Hematopoietic multipotent progenitor cell treated with erythropoietin and hydrocortisone succinate and interleukin-3 and kit ligand, for 8 days (in vitro differentiated cells): ENCODE results near the gene ZNRF3.
"Not testable (repeated sequence)": the region's sequence is repeated elsewhere in the genome, so short reads cannot be mapped to it uniquely, and the experiment has no call there.

Experiments used
- DNase-seq: peaks from one replicate; pipeline ENCODE4 v3.0.0-alpha.2; 2015

The ZNRF3 gene

DNA sequence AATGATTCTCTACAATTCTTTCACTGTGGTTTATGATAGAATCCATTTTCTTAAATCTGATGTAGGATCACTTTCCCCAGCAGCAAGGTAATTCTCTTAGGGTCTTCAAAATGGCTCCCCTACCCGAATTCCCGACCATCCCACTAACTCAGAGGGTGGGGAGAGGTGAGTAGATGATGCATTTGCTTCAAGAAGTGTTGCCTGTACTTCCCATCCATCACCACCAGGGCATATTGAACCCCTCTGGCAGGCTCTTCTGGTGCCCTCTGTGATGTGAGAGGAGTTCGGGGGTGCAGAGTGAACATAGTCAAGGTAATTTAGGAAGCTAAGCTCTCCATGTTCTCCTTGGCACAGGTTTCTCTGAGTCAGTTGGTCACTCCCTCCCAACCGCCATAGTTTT is 52.3 kb downstream of the ZNRF3 start:
- DNase-seq = peak; percentile 24

GRCh38 chr22:28936200-28936599 is 52.8 kb downstream of the ZNRF3 start:
- DNase-seq = no peak

- DNase-seq = no peak
These were observed 54.0 kb downstream of the ZNRF3 start for GRCh38 chr22:28937206-28938025.

- DNase-seq = no peak
These were observed 55.0 kb downstream of the ZNRF3 start for GRCh38 chr22:28938286-28938833.

DNA sequence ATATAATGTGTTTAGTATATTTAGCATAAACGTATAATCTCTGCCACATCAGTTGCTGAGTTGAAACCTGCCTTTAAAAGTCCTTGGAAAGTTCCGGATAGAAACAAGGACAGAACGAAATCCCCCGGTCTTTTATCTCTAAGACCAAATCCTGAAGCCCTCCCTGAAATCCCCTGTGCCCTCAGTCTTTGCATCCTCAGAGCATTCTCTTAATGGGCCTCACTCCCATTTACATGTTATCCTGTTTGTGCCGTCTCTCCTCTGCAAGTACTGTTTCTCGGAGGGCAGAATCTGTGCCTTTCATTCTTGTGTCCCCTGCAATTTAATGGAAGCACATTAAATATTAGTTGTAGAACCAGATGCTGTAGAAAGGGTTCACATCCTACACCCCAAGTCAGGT is 56.0 kb downstream of the ZNRF3 start:
- DNase-seq = no peak

GRCh38 chr22:28939932-28940331 is 56.6 kb downstream of the ZNRF3 start:
- no peak for DNase-seq

GRCh38 chr22:28940441-28940840 is 57.1 kb downstream of the ZNRF3 start:
- no peak for DNase-seq

GRCh38 chr22:28942333-28942732 is 59.0 kb downstream of the ZNRF3 start:
- DNase-seq = no peak

- DNase-seq = no peak
These were observed 59.6 kb downstream of the ZNRF3 start for GRCh38 chr22:28942801-28943500.

GRCh38 chr22:28943501-28943879 is 60.1 kb downstream of the ZNRF3 start:
- no peak for DNase-seq

GRCh38 chr22:28947125-28947524 is 63.8 kb downstream of the ZNRF3 start:
- no peak for DNase-seq

DNA sequence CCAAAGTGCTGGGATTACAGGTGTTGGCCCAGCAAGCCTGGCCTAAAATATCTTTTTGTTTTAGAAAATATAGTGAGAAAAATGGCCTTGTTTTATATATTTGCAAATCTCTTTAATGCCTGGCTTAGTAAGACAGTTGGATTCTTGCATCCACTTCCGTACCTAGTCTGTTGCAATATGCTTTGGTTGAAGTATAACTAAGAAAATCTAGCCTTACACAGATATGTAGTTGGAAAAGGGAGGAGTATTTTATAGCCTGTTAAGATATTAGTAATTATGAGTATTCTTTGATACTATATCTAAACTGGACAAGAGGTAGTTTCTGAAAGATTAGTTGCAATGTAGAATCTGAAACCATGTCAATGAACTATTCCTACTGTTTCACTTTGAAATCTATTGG is 65.1 kb downstream of the ZNRF3 start:
- no peak for DNase-seq

DNA sequence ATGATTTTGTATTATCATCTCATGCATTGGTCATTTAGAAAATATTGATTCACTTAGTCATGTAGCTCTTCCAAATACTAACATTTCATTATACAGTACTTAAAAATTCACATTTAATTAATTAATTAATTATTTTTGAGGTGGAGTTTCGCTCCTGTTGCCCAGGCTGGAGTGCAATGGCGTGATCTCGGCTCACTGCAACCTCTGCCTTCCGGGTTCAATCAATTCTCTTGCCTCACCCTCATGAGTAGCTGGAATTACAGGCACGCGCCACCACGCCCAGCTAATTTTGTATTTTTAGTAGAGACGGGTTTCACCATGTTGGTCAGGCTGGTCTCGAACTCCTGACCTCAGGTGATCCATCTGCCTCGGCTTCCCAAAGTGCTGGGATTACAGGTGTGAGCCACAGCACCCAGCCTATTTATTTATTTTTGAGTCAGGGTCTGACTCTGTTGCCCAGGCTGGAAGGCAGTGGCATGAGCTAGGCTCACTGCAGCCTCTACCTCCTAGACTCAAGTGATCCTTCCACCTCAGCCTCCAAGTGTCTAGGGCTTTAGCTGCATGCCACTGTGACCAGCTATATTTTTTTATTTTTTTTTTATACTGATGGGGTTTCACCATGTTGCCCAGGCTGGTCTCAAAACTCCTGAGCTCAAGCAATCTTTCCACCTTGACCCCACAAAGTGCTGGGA is 65.6 kb downstream of the ZNRF3 start:
- not testable (repeated sequence) for DNase-seq

DNA sequence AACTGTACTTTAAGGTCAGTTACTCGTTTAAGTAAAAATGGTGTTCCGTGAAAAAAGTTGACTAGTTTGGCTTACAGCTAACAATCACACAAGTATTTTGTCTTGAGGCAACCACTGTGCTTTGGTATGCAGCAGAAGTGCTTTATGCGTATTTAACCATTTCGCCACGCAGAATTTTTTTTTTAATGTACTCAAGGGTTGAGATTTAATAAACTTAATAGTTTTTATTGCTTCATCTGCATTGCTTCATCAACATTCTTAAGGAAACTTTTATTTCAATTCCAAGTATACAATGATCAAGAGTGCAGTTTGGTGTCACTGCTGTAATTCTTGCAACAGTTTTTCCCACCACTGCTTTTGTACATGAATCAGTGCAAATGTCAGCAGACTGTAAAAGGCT is 66.4 kb downstream of the ZNRF3 start:
- no peak for DNase-seq

GRCh38 chr22:28950617-28951411 is 67.4 kb downstream of the ZNRF3 start:
- DNase-seq = no peak

DNA sequence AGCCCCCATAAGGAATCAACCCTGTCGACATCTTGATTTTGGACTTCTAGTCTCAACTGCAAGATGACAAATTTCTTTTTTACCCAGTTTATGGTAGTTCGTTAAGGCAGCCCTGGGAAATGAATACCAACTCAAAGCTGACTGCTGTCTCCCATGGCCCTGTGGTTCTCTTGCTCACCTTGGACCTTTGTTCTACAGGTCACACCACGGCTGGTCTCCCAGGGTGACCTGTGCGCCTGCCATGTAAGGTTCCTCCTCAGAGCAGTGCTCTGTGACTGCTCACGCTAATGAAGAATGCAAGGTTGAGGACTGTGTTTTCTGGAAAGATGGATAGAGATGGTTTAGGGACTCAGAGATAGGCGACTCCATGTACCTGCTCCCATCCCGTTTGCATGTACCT is 68.2 kb downstream of the ZNRF3 start:
- no peak for DNase-seq

DNA sequence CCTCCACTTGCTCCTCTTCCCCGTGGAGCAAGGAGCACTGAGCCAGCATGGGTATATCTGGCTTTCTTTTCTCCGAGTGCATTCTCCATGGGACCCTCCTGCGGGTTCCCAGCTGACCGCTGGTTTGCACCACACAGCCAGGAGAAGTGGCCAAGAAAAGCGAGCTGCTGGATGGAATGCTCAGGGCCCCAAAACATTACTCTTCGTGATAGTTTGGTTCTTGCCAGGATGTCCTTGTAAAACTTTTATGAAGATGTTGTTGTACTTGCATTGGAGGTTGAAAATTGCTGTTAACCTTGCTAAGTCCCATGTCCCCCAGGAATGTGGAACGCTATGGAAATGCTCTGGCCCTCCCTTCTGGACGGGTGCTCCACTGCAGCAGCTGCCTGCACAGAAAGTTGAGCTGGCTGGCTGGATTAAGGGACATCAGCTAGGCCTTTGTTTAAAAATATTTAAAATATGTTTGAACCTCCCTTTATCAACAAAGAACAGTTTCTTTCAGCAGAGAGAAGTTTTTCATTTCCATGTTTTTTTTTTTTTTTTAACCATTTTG is 68.7 kb downstream of the ZNRF3 start:
- DNase-seq = no peak

DNA sequence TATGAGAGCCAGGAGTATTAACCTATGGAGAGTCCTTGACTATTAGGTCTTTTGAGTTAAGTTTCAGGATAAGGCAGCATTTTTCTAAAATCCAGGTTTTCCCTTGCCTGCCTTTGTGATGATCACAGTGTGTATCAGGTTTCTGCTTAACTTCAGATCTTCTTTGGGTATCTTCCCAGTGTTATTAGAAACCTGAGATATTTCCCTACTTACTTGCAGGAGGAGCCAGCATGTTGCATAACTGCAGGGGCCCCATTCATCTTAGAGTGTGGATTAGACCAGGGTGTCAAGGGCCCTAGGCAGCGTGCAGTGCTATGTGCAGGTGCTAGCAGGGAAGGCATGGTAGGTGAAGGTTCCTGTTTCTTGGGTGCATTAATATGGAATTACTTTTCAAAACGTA is 69.5 kb downstream of the ZNRF3 start:
- no peak for DNase-seq

DNA sequence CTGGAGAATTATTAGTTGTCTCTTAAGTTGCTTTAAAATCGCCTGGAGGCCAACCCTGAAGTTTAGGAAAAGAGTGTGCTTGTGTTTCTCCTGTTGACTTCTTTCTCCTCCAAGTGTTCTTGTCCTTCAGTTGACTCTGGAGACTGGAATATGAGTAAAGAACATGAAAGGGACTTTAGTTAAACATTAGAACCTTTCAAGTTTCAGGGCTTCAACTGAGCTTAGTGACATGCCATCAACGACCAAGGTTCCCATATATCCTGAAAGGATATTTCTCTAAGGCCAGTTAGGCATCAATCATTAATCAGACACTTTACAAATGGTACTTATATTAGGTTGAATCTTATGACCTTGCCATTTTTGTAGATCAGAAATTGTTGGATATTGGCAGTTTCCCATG is 70.0 kb downstream of the ZNRF3 start:
- no peak for DNase-seq

GRCh38 chr22:28953976-28954880 is 70.9 kb downstream of the ZNRF3 start:
- DNase-seq = no peak

GRCh38 chr22:28955817-28956216 is 72.4 kb downstream of the ZNRF3 start:
- peak; percentile 50 for DNase-seq
